GM19438 (cell line): ENCODE measurements around the gene MAN2A2.
"Not testable (repeated sequence)": the region's sequence is repeated elsewhere in the genome, so short reads cannot be mapped to it uniquely, and the experiment has no call there.

Source experiments
- ATAC-seq: cut with Tn5 transposase; IDR thresholded peaks from one replicate; pipeline ENCODE4 v1.9.1; 2021; ENCODE audit warnings: low read depth; ENCODE audit not compliant: unreplicated experiment

Gene MAN2A2

GRCh38 chr15:90871139-90871715 is 31.9 kb upstream of the MAN2A2 start:
- ATAC-seq: no peak

GRCh38 chr15:90871716-90872485 is 31.2 kb upstream of the MAN2A2 start:
- ATAC-seq: no peak

GRCh38 chr15:90872486-90873184 is 30.5 kb upstream of the MAN2A2 start:
- no peak for ATAC-seq

GRCh38 chr15:90873488-90873997 is 29.6 kb upstream of the MAN2A2 start:
- ATAC-seq: no peak

- no peak for ATAC-seq
Observed at GRCh38 chr15:90873998-90874605, 29.0 kb upstream of the MAN2A2 start.

- not testable (repeated sequence) for ATAC-seq
Observed at GRCh38 chr15:90874986-90875385, 28.1 kb upstream of the MAN2A2 start.

- ATAC-seq: no peak
Observed at GRCh38 chr15:90875549-90875981, 27.5 kb upstream of the MAN2A2 start.

- no peak for ATAC-seq
Observed at GRCh38 chr15:90876046-90876445, 27.1 kb upstream of the MAN2A2 start.

- no peak for ATAC-seq
Observed at GRCh38 chr15:90876512-90877170, 26.5 kb upstream of the MAN2A2 start.

GRCh38 chr15:90877315-90877714 is 25.8 kb upstream of the MAN2A2 start:
- ATAC-seq: no peak

- no peak for ATAC-seq
Observed at GRCh38 chr15:90877996-90878395, 25.1 kb upstream of the MAN2A2 start.

GRCh38 chr15:90878660-90879059 is 24.4 kb upstream of the MAN2A2 start:
- ATAC-seq: no peak

GRCh38 chr15:90879730-90880366 is 23.3 kb upstream of the MAN2A2 start:
- no peak for ATAC-seq

- no peak for ATAC-seq
Observed at GRCh38 chr15:90880381-90881145, 22.5 kb upstream of the MAN2A2 start.

- no peak for ATAC-seq
Observed at GRCh38 chr15:90881181-90881977, 21.7 kb upstream of the MAN2A2 start.

- ATAC-seq: no peak
Observed at GRCh38 chr15:90881978-90882721, 21.0 kb upstream of the MAN2A2 start.

- no peak for ATAC-seq
Observed at GRCh38 chr15:90882781-90883525, 20.1 kb upstream of the MAN2A2 start.
